Stimulated activated naive CD8-positive, alpha-beta T cell treated with anti-CD3 and anti-CD28 coated beads, Interleukin-15, amount 100 ng/mL, for 72 hours (primary cell): ENCODE measurements around the gene CCR5.

ENCODE experiments used
- ATAC-seq: fragments of 150-1000 bp; cut with Tn5 transposase; 2 replicates; pipeline ENCODE4 v1.10.0; 2021; ENCODE audit warnings: mild to moderate bottlenecking, moderate library complexity
- DNase-seq, 2 donors: peaks; one replicate each; pipeline ENCODE4 v3.0.0; 2021 to 2022
- H3K27ac Mint-ChIP-seq, 2 donors: one replicate each; pipeline ENCODE4 v1.8.0; 2022; ENCODE audit warnings: mild to moderate bottlenecking in 2 of 2, mixed read lengths in 2 of 2, moderate library complexity in 2 of 2
- H3K27me3 Mint-ChIP-seq: one replicate; pipeline ENCODE4 v1.8.0; 2022; ENCODE audit warnings: mixed read lengths
- H3K4me1 Mint-ChIP-seq: one replicate; pipeline ENCODE4 v1.8.0; 2022; ENCODE audit warnings: mild to moderate bottlenecking, mixed read lengths
- H3K4me3 Mint-ChIP-seq, 2 donors: one replicate each; pipeline ENCODE4 v1.8.0; 2022; ENCODE audit warnings: mild to moderate bottlenecking in 2 of 2, mixed read lengths in 2 of 2, moderate library complexity in 1 of 2
- H3K9me3 Mint-ChIP-seq, 2 donors: one replicate each; pipeline ENCODE4 v1.8.0; 2022; ENCODE audit warnings: mixed read lengths in 2 of 2

The CCR5 gene

GRCh38 chr3:46406788-46407611 is 36.3 kb downstream of the CCR5 start, which contains the start of the genes CCR5AS and CCRL2:
Gene CCR5AS (minus strand): TSS chr3:46407066.
Gene CCRL2 (plus strand): TSS chr3:46407259. CDS start chr3:46408080, 821 bp downstream.
- peak; percentile 28 to 60 for DNase-seq
- H3K4me1 Mint-ChIP-seq, result peaks cover 41% of the 10 kb centered on the region

DNA sequence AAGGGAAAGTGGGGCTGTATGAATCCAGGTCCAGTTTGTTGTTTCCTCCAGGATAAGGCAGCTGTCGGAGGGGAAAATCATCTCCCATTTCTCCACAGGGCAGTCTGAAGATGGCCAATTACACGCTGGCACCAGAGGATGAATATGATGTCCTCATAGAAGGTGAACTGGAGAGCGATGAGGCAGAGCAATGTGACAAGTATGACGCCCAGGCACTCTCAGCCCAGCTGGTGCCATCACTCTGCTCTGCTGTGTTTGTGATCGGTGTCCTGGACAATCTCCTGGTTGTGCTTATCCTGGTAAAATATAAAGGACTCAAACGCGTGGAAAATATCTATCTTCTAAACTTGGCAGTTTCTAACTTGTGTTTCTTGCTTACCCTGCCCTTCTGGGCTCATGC is 37.2 kb downstream of the CCR5 start:
- ATAC-seq, result no peak
- peak overlapping the region; percentile 87 to 95 for H3K4me3 Mint-ChIP-seq
- peaks cover 0 to 2% of the 10 kb centered on the region in 2 donors for H3K9me3 Mint-ChIP-seq
- no peak for DNase-seq
- H3K27me3 Mint-ChIP-seq, result no peaks in the 10 kb centered on the region
- H3K4me1 Mint-ChIP-seq, result peaks cover 41% of the 10 kb centered on the region
- peak overlapping the region in 1 of 2 donors; percentile 97 for H3K27ac Mint-ChIP-seq

More at GRCh38 chr3:46406788-46407611, 36.3 kb downstream of the CCR5 start, which contains the start of the genes CCR5AS and CCRL2:
- peak within 1 kb of the TSS; percentile 95 to 97 for H3K27ac Mint-ChIP-seq
- H3K27me3 Mint-ChIP-seq, result no peaks in the 10 kb centered on the region
- peaks cover 0 to 4% of the 10 kb centered on the region in 2 donors for H3K9me3 Mint-ChIP-seq
- peak within 1 kb of the TSS; percentile 87 to 95 for H3K4me3 Mint-ChIP-seq
- ATAC-seq, result peak; percentile 94

GRCh38 chr3:46408853-46409252 is 38.1 kb downstream of the CCR5 start:
- Mint-ChIP-seq H3K27me3 (no peaks in the 10 kb centered on the region), H3K9me3 (no peaks in the 10 kb centered on the region), H3K4me1 (peaks cover 41% of the 10 kb centered on the region), H3K4me3 (peak overlapping the region in 1 of 2 donors; percentile 8), H3K27ac (no peak overlapping the region)
- DNase-seq (no peak), ATAC-seq (no peak)

DNA sequence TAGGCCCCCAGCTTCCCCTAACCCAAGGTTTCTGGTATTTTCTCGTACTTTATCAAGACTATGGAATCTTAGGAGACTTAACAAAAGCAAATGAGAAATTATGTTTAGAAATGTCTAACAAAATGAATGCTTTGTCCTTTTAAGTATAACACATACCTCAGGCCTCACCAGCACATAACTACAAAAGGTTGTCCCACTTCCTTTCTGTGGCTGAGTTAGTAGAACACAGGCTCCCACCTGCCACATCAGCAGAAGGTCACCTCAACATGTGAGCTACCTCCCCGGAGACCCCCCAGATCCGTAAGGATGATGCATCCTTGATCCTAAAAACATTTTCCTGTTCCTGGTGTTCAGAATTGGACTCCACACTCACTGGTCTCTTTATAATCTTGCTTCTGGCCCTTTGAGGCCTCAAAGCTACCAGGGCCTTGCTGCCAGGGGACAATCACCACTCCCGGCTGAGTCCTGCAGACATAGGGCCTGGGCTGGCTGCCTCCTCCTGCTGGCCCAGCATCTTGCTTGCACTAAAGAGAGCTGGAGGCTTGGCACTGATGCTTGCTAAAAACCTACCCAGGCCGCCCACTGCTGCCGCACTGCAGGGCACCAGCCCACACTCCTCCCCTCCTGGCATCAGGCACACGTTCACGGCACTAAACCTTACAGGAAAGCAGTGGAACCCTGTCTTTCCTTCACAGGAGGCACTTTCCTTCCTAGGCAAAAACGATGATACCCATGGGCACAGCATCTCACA is 39.2 kb downstream of the CCR5 start:
- H3K4me3 Mint-ChIP-seq, result peak overlapping the region in 1 of 2 donors; percentile 62
- peak overlapping the region in 1 of 2 donors; percentile 42 for H3K27ac Mint-ChIP-seq
- DNase-seq, result no peak
- H3K9me3 Mint-ChIP-seq, result no peaks in the 10 kb centered on the region
- no peaks in the 10 kb centered on the region for H3K27me3 Mint-ChIP-seq
- no peak for ATAC-seq
- peaks cover 41% of the 10 kb centered on the region for H3K4me1 Mint-ChIP-seq

DNA sequence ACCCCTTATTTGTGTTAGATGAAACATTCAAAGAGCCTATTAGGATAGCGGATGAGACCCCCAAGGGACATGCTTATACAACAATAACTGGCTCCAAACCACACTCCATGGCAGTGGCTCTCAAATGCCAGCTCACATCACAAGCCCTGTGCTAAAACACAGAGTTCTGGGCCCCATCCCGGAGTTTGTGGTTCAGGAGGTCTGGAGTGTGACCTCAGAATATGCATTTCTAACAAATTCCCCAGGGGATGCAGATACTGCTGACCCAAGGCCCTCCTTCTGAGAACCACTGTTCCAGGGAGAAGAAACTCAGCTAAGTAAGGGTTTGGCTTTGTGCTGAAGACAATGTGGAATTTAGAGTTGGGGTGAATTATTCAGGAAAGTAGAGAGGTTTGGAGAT is 39.9 kb downstream of the CCR5 start:
- DNase-seq, result no peak
- H3K4me3 Mint-ChIP-seq, result no peak overlapping the region

GRCh38 chr3:46411271-46411670 is 40.5 kb downstream of the CCR5 start:
- ATAC-seq (no peak), DNase-seq (no peak)
- Mint-ChIP-seq H3K9me3 (no peaks in the 10 kb centered on the region), H3K4me3 (no peak overlapping the region), H3K27me3 (no peaks in the 10 kb centered on the region), H3K4me1 (peaks cover 50% of the 10 kb centered on the region), H3K27ac (no peak overlapping the region)

More for the DNA sequence above, 39.9 kb downstream of the CCR5 start:
- H3K4me1 Mint-ChIP-seq, result peaks cover 45% of the 10 kb centered on the region
- ATAC-seq, result no peak
- H3K27me3 Mint-ChIP-seq, result no peaks in the 10 kb centered on the region
- no peak overlapping the region for H3K27ac Mint-ChIP-seq
- no peaks in the 10 kb centered on the region for H3K9me3 Mint-ChIP-seq

GRCh38 chr3:46412786-46413298 is 42.1 kb downstream of the CCR5 start:
- H3K4me3 Mint-ChIP-seq, result no peak overlapping the region
- ATAC-seq, result no peak
- H3K4me1 Mint-ChIP-seq, result peaks cover 52% of the 10 kb centered on the region

GRCh38 chr3:46413951-46414350 is 43.2 kb downstream of the CCR5 start:
- Mint-ChIP-seq H3K27me3 (no peaks in the 10 kb centered on the region), H3K27ac (no peak overlapping the region), H3K4me3 (no peak overlapping the region), H3K9me3 (no peaks in the 10 kb centered on the region), H3K4me1 (peaks cover 42% of the 10 kb centered on the region)
- ATAC-seq (no peak), DNase-seq (no peak)

More at GRCh38 chr3:46412786-46413298, 42.1 kb downstream of the CCR5 start:
- no peak for DNase-seq
- H3K9me3 Mint-ChIP-seq, result no peaks in the 10 kb centered on the region
- H3K27me3 Mint-ChIP-seq, result no peaks in the 10 kb centered on the region
- H3K27ac Mint-ChIP-seq, result no peak overlapping the region

DNA sequence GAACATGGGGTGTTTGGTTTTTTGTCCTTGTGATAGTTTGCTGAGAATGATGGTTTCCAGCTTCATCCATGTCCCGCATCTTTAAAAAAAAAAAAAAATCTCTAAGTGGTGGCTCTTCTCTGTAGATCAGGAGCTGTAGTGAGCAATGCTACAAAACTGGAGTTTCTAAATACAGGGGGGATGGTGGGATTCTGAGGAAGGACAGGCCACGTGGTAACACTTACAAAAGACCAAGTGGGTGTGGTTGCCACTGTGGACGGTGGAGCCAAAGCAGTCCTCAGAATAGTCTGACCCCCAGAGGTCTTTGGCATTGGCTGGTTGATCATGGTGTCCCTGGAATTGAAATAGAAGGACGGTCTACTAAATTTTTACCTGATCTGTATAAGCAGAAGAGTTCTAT is 44.0 kb downstream of the CCR5 start:
- H3K4me1 Mint-ChIP-seq, result peaks cover 34% of the 10 kb centered on the region
- H3K9me3 Mint-ChIP-seq, result no peaks in the 10 kb centered on the region
- H3K27me3 Mint-ChIP-seq, result no peaks in the 10 kb centered on the region
- DNase-seq (no peak), ATAC-seq (no peak)
- no peak overlapping the region for H3K27ac Mint-ChIP-seq
- H3K4me3 Mint-ChIP-seq, result no peak overlapping the region

GRCh38 chr3:46416125-46416810 is 45.5 kb downstream of the CCR5 start:
- peak; percentile 21 for DNase-seq
- peak overlapping the region; percentile 43 to 91 for H3K27ac Mint-ChIP-seq
- peak overlapping the region; percentile 8 to 16 for H3K4me3 Mint-ChIP-seq
- H3K4me1 Mint-ChIP-seq, result peaks cover 27% of the 10 kb centered on the region
- no peaks in the 10 kb centered on the region for H3K9me3 Mint-ChIP-seq
- ATAC-seq, result peak; percentile 74
- no peaks in the 10 kb centered on the region for H3K27me3 Mint-ChIP-seq

GRCh38 chr3:46416811-46417510 is 46.2 kb downstream of the CCR5 start:
- DNase-seq, result no peak

GRCh38 chr3:46417841-46418611 is 47.3 kb downstream of the CCR5 start:
- peaks cover 27% of the 10 kb centered on the region for H3K4me1 Mint-ChIP-seq
- no peak for ATAC-seq
- H3K27me3 Mint-ChIP-seq, result no peaks in the 10 kb centered on the region
- H3K9me3 Mint-ChIP-seq, result no peaks in the 10 kb centered on the region
- DNase-seq, result no peak
- peak overlapping the region in 1 of 2 donors; percentile 88 for H3K27ac Mint-ChIP-seq
- H3K4me3 Mint-ChIP-seq, result no peak overlapping the region

More at GRCh38 chr3:46416811-46417510, 46.2 kb downstream of the CCR5 start:
- ATAC-seq, result peak; percentile 68
- Mint-ChIP-seq H3K27me3 (no peaks in the 10 kb centered on the region), H3K9me3 (no peaks in the 10 kb centered on the region), H3K4me3 (peak overlapping the region in 1 of 2 donors; percentile 16), H3K4me1 (peaks cover 27% of the 10 kb centered on the region), H3K27ac (peak overlapping the region; percentile 88 to 91)

GRCh38 chr3:46419816-46420215 is 49.1 kb downstream of the CCR5 start:
- no peak for DNase-seq
- ATAC-seq, result no peak
- Mint-ChIP-seq H3K4me1 (peaks cover 27% of the 10 kb centered on the region), H3K27me3 (no peaks in the 10 kb centered on the region), H3K4me3 (no peak overlapping the region), H3K27ac (no peak overlapping the region), H3K9me3 (no peaks in the 10 kb centered on the region)

DNA sequence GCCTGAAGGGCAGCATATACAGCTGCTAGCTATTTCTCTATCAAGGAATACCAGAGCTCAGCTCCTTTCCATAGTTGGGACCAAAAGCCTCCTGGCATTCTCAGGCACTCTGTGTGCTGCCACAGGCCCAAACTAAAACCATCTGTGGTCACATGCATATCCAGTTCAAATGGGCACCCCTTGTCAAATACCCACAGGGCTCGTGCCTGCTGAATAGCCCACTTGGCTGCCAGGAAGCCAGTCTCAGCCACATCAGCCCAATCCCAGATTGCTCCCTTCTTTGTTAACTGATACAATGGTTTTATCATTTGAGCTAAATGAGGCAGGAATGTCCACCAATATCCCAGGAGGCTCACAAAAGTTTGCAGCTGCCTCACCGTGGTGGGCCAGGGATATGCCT is 50.2 kb downstream of the CCR5 start:
- H3K4me1 Mint-ChIP-seq, result peaks cover 20% of the 10 kb centered on the region
- ATAC-seq (no peak), DNase-seq (no peak)
- no peak overlapping the region for H3K27ac Mint-ChIP-seq
- no peaks in the 10 kb centered on the region for H3K27me3 Mint-ChIP-seq
- no peaks in the 10 kb centered on the region for H3K9me3 Mint-ChIP-seq
- H3K4me3 Mint-ChIP-seq, result no peak overlapping the region
